ENCODE measurements around the gene NXPH3.
"Not testable (repeated sequence)": the region's sequence is repeated elsewhere in the genome, so short reads cannot be mapped to it uniquely, and the experiment has no call there.

Gene NXPH3

DNA sequence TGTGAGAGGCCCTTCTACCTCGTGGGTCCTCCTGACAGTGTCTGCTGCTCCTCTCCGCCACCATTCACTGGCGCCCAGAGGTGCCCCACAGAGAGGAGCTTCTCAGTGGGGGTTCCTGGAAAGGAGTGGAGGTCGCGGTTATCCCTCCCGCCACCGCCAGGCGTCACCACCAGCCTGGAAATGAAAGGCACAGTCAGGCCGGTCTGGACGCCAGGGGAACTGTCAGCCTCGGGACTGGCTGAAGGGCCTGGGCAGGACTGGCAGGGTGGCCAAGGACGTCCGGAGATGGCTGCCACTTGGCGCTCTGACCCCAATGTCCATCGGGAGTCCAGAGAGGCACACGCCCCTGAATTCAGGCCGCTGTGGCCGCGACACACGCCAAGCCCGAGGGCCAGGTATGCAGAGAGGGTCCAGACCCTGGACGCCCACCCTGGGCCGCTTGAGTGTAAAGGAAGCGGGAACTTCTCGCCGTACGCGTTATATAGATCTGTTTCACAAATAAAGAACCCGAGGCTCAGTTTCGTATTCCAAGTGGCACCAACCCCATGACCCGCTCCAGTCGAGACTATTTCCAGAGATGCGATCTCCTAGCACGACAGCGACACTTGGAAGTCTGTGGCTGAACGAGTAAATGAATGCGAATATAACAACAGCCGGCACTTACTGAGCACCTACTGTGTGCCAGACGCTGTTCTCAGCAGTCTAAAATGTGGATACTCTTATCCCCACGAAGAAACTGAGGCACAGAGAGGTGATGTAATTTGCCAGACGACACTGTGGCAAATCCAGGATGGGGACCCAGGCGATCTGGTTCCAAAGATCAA is 7.6 kb upstream of the NXPH3 start:
- H3K4me3 ChIP-seq (ENCODE audit: low read depth, low read length) = no peak overlapping the region
- DNase-seq (ENCODE audit: low read depth) = peak; percentile 83
- TF ChIP-seq, protein P1, sequence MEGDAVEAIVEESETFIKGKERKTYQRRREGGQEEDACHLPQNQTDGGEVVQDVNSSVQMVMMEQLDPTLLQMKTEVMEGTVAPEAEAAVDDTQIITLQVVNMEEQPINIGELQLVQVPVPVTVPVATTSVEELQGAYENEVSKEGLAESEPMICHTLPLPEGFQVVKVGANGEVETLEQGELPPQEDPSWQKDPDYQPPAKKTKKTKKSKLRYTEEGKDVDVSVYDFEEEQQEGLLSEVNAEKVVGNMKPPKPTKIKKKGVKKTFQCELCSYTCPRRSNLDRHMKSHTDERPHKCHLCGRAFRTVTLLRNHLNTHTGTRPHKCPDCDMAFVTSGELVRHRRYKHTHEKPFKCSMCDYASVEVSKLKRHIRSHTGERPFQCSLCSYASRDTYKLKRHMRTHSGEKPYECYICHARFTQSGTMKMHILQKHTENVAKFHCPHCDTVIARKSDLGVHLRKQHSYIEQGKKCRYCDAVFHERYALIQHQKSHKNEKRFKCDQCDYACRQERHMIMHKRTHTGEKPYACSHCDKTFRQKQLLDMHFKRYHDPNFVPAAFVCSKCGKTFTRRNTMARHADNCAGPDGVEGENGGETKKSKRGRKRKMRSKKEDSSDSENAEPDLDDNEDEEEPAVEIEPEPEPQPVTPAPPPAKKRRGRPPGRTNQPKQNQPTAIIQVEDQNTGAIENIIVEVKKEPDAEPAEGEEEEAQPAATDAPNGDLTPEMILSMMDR (IDR thresholded peaks at IDR 0.05; ENCODE audit: low read depth, low read length) = peak; percentile 85
- peak; percentile 52 for TF ChIP-seq MAX (IDR thresholded peaks at IDR 0.05; ENCODE audit: low read depth, low read length)
- TF ChIP-seq MYC (IDR thresholded peaks at IDR 0.05; ENCODE audit: low read depth, low read length) = no peak

DNA sequence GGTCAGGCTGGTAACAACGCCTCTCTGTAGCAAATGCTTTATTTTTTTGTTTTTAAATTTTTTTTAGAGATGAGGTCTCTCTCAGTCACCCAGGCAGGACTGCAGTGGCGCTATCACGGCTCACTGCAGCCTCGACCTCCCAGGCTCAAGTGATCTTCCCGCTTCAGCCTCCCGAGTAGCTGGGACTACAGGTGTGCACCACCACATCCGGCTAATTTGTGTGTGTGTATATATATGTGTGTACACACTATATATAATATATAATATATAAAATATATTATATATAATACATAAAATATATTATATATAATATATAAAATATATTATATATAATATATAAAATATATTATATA is 7.0 kb upstream of the NXPH3 start:
- DNase-seq (ENCODE audit: low read depth) = not testable (repeated sequence)

DNA sequence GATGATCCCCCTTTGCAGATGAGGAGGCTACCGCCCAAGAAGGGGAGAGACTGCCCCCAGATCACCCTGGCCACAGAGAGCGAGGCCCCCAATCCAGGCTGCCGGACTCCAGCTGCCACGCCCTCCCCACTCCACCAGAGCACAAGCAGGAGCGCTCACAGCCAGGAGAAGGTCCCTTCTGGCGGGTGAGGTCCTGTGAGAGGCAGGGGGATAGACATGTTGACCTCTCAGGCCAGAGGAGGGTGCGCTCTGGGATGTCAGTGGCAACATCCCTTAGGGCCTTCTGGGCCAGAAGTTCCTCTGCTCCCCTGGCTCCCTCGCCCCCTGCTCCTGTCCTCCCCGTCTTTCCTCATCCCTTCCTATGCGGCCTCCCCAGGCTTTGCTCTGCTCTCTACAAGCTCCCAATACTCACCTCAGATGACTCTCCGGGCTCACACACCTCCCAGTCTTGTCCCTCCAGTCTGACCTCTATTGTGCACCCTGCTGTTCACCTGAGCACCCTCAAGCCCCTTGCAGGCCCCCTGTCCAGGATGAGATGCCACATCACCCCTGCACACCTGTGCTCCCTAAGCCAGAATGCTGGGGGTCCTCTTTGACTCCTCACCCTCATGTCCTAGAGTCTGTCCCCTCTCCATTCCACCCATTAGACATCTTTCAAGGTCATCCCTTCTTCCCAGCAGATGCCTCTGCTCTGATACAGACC is 5.0 kb upstream of the NXPH3 start:
- no peak for DNase-seq (ENCODE audit: low read depth)
- H3K4me3 ChIP-seq (ENCODE audit: low read depth, low read length) = no peak overlapping the region
- TF ChIP-seq, protein P1 (IDR thresholded peaks at IDR 0.05; ENCODE audit: low read depth, low read length) = no peak
- TF ChIP-seq POLR2A (IDR thresholded peaks at IDR 0.05; ENCODE audit: extremely low read depth, insufficient read length) (no peak), MAX (IDR thresholded peaks at IDR 0.05; ENCODE audit: low read depth, low read length) (no peak), MYC (IDR thresholded peaks at IDR 0.05; ENCODE audit: low read depth, low read length) (no peak)

More for the DNA sequence above, 7.0 kb upstream of the NXPH3 start:
- not testable (repeated sequence) for H3K4me3 ChIP-seq (ENCODE audit: low read depth, low read length)

DNA sequence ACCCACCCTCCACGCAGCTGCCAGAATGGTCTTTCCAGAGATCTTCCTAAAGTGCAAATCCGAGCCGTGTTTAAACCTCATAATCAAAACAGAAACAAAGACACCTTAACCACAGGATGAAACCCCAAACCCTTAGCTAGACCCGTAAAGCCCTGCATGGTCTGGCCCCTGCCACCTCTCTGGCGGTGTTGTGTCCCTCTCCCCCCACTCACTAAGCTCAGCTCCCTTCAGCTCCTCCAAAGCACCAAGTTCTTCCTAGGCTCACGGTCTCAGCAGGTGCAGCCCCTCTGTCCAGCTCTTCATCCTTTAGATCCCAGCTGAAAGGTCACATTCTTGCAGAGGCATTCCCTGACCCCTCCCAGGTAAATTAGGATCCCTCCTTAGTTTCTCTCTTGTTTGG is 4.4 kb upstream of the NXPH3 start:
- DNase-seq (ENCODE audit: low read depth) = no peak
- TF ChIP-seq MYC (IDR thresholded peaks at IDR 0.05; ENCODE audit: low read depth, low read length) = no peak
- TF ChIP-seq MAX (IDR thresholded peaks at IDR 0.05; ENCODE audit: low read depth, low read length) = no peak
- TF ChIP-seq POLR2A (IDR thresholded peaks at IDR 0.05; ENCODE audit: extremely low read depth, insufficient read length) = no peak
- TF ChIP-seq, protein P1 (IDR thresholded peaks at IDR 0.05; ENCODE audit: low read depth, low read length) = no peak
- H3K4me3 ChIP-seq (ENCODE audit: low read depth, low read length) = no peak overlapping the region

DNA sequence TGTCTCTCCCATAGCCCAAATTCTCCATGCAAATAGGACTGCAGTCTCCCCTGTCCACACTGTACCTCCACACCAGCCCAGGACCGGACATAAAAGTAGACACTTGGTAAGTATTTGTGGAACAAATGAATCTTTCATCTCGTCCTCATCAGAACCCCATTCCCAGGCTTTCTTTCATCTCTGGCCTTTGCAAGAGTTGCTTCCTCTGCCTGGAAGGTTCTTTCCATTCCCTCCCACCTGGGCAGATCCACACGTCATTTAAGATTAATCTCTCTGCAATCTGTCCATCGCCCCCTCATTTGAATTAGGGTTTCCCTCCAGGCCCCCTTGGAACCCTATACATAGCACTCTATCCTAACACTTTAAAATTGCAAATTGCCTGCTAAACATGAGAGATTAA is 3.9 kb upstream of the NXPH3 start:
- TF ChIP-seq, protein P1 (IDR thresholded peaks at IDR 0.05; ENCODE audit: low read depth, low read length) = no peak
- no peak for TF ChIP-seq POLR2A (IDR thresholded peaks at IDR 0.05; ENCODE audit: extremely low read depth, insufficient read length)
- H3K4me3 ChIP-seq (ENCODE audit: low read depth, low read length) = no peak overlapping the region
- DNase-seq (ENCODE audit: low read depth) = no peak

GRCh38 chr17:49572226-49572625 is 3.4 kb upstream of the NXPH3 start:
- H3K4me3 ChIP-seq (ENCODE audit: low read depth, low read length) = no peak overlapping the region
- no peak for DNase-seq (ENCODE audit: low read depth)
- TF ChIP-seq, protein P1 (IDR thresholded peaks at IDR 0.05; ENCODE audit: low read depth, low read length) = no peak
- TF ChIP-seq POLR2A (IDR thresholded peaks at IDR 0.05; ENCODE audit: extremely low read depth, insufficient read length) (no peak), MYC (IDR thresholded peaks at IDR 0.05; ENCODE audit: low read depth, low read length) (no peak), MAX (IDR thresholded peaks at IDR 0.05; ENCODE audit: low read depth, low read length) (no peak)
